AG04449 (cell line): ENCODE results near the gene DYNC1H1.

Source experiments
- CTCF ChIA-PET: fragments of 350-600 bp; formaldehyde crosslinking; extraction: SDS; loops from one replicate; lab custom pipeline; 2021; ENCODE audit warnings: antibody characterized with exemption; lab: Yijun Ruan, JAX
- POLR2A ChIA-PET: fragments of 400-600, 350-600 bp; formaldehyde crosslinking; extraction: SDS; loops from one replicate; lab custom pipeline; 2020; ENCODE audit warnings: antibody characterized with exemption, inconsistent platforms; lab: Yijun Ruan, JAX
- DNase-seq: peaks from one replicate; pipeline ENCODE4 v3.0.0-alpha.2; 2010; ENCODE audit warnings: low read depth, low spot score
- H3K4me3 ChIP-seq: 2 replicates; pipeline ENCODE4 v1.5.1; 2011; ENCODE audit warnings: low read depth, mild to moderate bottlenecking, control low read depth, low read length
- TF ChIP-seq, protein P1 (sequence below): IDR thresholded peaks from one replicate; pipeline ENCODE4 v1.5.1; 2011; ENCODE audit warnings: mild to moderate bottlenecking, moderate library complexity, low read length, control low read depth, inconsistent platforms; ENCODE audit not compliant: insufficient read depth; ENCODE audit errors: missing control alignments

Gene DYNC1H1

DNA sequence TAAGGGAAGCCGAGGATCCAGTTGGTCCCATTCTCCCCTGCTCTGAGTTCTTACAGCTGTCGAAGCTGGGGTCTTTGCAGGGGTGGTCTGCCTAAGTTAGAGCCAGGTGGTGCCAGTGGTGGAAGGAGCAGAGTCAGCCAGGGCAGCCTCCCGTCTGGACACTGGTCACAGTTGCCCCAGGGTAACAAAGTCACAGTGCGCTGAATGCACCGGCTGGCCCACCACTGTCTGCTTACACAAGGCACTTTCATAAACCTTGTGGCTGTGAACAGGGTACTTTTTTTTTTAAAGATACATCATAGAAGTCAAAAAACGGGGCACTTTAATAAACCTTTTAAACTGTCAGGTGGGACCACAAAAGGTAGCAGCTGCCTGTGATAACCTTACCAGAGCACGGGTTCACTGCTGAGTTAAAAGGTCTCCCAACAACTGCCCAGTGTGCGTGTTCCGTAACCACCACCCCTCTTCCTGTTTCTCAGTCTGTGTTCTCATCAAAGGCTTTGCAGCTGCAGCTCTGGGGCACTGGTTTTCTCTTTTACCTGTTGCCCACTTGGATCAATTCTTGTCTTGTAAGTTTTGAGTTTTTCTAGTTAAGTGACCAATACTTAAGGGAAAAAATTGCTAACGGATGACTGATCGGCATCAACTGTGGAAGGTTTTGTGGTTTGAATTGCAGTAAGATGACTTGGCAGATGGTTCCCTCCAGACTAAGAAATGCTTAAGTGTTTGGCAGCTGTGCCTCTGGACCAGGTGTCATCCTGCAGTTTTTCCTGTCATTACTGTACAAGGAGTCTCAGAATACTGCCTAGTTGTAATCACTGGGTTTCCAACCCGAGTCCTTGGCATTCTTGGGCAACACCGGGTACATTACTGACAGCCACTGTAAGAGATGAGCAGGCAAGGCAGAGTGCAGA is 55.9 kb downstream of the DYNC1H1 start:
- TF ChIP-seq, protein P1, sequence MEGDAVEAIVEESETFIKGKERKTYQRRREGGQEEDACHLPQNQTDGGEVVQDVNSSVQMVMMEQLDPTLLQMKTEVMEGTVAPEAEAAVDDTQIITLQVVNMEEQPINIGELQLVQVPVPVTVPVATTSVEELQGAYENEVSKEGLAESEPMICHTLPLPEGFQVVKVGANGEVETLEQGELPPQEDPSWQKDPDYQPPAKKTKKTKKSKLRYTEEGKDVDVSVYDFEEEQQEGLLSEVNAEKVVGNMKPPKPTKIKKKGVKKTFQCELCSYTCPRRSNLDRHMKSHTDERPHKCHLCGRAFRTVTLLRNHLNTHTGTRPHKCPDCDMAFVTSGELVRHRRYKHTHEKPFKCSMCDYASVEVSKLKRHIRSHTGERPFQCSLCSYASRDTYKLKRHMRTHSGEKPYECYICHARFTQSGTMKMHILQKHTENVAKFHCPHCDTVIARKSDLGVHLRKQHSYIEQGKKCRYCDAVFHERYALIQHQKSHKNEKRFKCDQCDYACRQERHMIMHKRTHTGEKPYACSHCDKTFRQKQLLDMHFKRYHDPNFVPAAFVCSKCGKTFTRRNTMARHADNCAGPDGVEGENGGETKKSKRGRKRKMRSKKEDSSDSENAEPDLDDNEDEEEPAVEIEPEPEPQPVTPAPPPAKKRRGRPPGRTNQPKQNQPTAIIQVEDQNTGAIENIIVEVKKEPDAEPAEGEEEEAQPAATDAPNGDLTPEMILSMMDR = no peak
- peak; percentile 71 for DNase-seq
- H3K4me3 ChIP-seq = no peak overlapping the region
- POLR2A ChIA-PET = interaction anchor here (1.7 kb wide), 1 partner anchor 8 kb away, joined by 4 read pairs; no protein-coding TSS in a partner anchor
- CTCF ChIA-PET = interaction anchor here (0.9 to 1.8 kb wide), 4 partner anchors 8 to 76 kb away, joined by 3 to 5 read pairs (median 4); no protein-coding TSS in a partner anchor

DNA sequence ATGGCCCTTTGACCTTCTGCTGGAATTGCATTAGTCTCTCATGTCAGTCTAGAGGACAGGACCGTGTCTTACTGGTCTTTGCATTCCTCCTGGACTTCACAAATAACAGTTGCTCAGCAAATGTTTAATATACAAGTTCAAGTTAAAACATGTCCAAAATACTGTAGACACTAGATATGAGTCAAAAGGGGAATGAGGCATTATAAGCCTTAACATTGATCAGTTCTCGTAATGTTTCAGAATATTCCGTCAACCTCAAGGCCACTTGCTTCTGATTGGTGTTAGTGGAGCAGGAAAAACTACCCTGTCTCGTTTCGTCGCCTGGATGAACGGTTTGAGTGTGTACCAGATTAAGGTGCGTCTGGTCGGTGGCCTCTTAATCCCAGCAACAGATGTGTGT is 62.6 kb downstream of the DYNC1H1 start:
- TF ChIP-seq, protein P1 = no peak
- H3K4me3 ChIP-seq = no peak overlapping the region
- POLR2A ChIA-PET = interaction anchor here (0.6 kb wide), 1 partner anchor 45 kb away, joined by 3 read pairs; no protein-coding TSS in a partner anchor
- DNase-seq = no peak
- CTCF ChIA-PET = interaction anchor here (4.2 kb wide), 1 partner anchor 66 kb away, joined by 37 read pairs; no protein-coding TSS in a partner anchor

DNA sequence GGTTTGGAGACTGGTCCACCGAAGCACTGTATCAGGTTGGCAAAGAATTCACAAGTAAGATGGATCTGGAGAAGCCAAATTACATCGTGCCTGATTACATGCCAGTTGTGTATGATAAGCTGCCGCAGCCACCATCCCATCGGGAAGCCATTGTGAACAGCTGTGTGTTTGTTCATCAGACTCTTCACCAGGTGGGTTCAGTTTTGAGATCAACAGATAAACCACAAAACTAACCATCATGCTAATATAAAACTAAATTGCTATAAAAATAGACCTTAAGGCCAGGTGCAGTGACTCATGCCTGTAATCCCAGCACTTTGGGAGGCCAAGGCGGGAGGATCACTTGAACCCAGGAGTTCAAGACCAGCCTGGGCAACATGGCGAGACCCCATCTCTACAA is 63.6 kb downstream of the DYNC1H1 start:
- H3K4me3 ChIP-seq = no peak overlapping the region
- ChIA-PET POLR2A (interaction anchor here (1.1 kb wide), 1 partner anchor 8 kb away, joined by 4 read pairs; no protein-coding TSS in a partner anchor), CTCF (interaction anchor here (0.6 to 4.2 kb wide), 6 partner anchors 8 to 257 kb away, joined by 4 to 37 read pairs (median 4); no protein-coding TSS in a partner anchor)
- no peak for DNase-seq
- TF ChIP-seq, protein P1 = no peak

DNA sequence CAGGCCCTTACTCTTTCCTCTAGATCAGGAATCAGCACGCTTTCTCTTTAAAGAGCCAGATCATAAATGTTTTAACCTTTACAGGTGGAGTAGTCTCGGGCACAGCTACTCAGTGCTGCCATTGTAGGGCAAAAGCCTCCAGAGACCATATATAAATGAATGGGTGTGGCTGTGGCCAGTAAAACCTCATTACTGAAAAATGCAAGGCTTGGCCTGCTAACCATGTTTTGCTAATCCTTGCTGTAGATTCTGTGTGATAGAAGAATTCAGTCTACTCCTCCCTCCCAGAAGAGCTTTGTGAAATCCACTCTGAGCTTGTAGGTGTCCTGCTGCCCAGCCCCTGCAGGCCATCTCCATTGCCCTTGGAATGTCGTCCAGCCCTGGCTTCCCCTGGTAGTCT is 64.4 kb downstream of the DYNC1H1 start:
- ChIA-PET CTCF (interaction anchor here (0.9 to 4.2 kb wide), 10 partner anchors 9 to 258 kb away, joined by 3 to 37 read pairs (median 4); no protein-coding TSS in a partner anchor), POLR2A (interaction anchor here (0.5 to 1.1 kb wide), 5 partner anchors 9 to 72 kb away, joined by 3 to 6 read pairs (median 3); no protein-coding TSS in a partner anchor)
- TF ChIP-seq, protein P1 = no peak
- peak; percentile 58 for DNase-seq
- no peak overlapping the region for H3K4me3 ChIP-seq

DNA sequence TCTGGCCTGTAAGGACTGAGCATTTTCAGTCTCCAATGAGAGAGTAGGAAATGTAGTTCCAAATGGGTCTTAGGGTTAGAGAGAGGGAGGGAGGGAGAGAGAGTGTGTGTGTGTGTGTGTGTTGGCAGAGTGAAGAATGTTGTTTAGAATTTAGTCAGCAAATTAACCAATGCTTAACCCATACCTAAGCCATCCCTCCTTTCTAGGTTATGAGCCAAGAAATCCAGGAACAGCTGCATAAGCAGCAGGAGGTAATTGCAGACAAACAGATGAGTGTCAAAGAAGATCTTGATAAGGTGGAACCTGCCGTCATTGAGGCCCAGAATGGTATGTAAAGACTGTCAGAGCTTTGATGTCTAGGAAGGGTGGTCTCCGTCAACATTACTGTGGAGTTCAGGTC is 65.6 kb downstream of the DYNC1H1 start:
- ChIA-PET CTCF (interaction anchor here (1.1 to 4.2 kb wide), 4 partner anchors 17 to 259 kb away, joined by 3 to 37 read pairs (median 6); no protein-coding TSS in a partner anchor), POLR2A (no interaction called here)
- DNase-seq = peak; percentile 50
- TF ChIP-seq, protein P1 = no peak
- H3K4me3 ChIP-seq = no peak overlapping the region
